Activated CD8-positive, alpha-beta memory T cell treated with anti-CD3 and anti-CD28 coated beads, Interleukin-2, amount 50 U/mL, for 1 hour (primary cell): ENCODE measurements around the gene CCL1.

Source experiments
- DNase-seq: peaks from one replicate; pipeline ENCODE4 v3.0.0-alpha.2; 2020; ENCODE audit errors: extremely low read depth

CCL1 gene

DNA sequence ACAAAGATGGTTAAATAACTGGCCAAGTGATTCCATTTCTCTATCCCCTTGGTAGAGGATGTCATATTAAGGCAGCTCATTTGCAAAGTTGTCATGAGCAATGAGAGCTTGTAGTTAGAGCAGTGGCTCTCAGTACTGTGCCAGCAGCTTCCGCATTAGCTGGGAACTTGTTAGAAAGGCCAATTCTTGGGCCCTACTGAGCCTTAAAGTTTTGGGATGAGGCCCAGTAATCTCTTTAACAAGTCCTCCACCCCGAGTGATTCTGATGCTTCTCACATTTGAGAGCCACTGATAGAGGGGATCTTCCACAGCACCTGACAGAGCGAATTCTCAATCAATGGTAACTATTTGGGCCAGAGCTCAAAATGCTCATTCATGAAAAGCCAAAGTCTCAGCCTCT, 20.2 kb upstream of the CCL1 start:
- no peak for DNase-seq

DNA sequence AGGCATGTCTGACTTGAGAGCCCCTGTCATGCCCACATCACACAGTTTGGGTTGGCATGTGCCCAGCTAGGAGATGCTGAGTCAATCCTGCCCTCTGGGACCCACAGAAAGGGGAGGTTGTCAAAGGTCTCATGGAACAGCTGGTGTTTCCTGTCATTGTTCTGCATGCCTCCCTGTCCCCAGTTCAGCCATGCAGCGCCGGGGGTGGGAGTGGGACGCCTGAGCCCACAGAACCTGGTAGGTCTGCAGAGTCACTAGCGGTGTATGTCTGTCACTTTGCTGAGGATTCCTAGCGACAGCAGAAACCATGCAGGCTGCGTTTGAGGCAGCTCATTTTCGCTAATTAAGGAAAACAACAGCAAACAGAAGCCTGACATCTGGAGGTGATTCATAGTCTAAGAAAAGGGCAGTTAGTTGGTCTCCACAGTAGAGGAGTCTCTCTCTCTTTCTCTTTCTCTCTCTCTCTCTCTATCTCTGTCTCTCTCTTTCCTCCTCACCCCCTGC, 19.6 kb upstream of the CCL1 start:
- no peak for DNase-seq

DNA sequence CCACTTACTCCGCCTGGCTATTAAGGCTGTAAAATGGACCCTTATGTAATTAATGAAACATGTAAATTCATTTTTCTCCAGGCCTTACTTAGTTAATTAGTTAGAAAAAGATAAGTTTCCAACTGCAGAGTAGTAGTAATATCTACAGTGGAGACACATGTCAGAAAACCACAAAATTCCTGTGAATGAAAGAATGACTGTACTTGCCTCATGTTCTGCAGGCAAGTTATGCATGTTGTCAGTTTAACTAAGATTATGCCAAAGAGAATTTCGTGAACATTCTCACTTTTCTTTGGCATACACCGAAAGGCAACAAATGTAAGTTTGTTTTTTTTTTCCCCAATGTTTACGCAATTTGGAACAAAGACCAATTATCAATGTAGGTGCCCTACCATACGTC, 16.8 kb upstream of the CCL1 start:
- DNase-seq, result no peak

DNA sequence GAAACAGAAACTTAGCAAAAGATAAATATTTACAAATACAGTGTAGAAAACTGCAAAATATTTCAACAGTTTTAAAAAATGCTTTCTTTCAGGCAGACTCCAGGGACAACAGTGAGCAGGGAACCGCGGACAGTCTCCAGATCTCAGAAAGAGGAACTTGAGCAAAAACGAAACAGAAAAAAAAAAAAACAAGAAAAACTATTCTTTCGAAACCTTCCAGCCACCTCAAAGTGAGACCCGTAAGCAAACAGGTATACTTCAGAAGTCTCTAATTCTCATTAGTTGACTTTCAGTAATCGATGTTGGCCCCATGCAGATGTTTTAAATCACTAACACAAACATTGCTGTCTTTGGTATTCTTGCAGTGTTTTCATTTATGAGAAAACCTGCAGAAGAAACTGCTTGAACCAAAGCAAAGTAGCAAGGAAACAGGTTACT, 15.7 kb upstream of the CCL1 start:
- no peak for DNase-seq

DNA sequence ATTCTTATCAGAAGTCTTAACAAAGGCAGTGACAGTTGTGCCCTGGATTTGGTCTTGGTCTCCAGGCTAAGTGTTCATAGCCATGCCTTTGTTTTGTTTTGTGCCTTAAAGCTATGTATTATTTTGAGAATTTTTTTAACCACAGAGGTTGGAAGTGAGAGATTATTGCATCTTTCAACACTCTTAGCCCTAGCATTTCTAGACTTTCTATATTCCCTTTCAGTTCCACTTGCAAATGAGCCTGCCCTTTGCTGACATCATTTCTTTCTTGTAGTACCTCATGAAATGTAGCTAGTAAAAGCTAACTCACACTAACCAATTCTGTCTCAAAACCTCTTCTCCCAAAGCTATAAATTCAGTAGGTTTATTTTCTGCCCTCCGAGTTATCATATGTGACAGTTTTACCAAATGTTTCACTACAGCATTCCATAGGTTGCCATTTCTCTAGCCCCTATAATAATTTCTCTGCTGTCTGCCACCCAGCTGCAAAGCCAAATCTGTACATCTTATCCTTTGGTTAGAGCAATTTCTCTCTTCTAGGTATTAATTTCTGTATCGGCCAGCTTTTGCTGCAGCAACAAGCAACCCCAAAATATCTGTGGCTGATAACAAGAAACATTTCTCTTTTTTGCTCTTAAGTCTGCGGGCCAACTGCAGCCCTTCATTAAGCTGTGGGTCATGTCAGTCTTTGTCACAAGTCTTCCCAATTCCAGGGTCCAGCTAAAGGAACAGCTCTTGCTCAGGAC, 14.2 kb upstream of the CCL1 start:
- DNase-seq, result no peak

DNA sequence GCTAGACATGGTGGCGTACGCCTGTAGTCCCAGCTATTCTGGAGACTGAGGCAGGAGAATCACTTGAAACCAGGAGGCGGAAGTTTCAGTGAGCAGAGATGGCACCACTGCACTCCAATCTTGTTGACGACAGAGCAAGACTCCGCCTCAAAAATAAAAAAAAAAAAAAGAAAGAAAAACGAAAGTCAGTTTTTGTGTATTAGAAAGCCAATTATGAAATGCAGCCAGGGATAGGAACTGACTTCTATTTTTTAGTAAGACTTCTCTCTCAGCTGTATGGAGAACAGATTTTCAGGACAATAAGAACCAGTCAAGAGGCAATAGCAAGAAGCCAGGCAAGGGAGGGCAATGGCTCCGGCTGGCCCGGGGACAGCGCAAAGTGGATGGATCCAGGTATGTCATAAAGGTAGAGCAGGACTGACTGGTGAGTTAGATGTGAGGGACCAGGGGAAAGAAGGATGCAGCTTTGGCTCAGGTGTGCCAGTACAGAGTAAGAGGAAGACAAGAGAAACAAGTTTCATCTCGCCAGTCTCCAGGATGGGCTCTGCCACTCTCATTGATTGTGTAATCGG, 12.5 kb upstream of the CCL1 start:
- DNase-seq, result no peak

DNA sequence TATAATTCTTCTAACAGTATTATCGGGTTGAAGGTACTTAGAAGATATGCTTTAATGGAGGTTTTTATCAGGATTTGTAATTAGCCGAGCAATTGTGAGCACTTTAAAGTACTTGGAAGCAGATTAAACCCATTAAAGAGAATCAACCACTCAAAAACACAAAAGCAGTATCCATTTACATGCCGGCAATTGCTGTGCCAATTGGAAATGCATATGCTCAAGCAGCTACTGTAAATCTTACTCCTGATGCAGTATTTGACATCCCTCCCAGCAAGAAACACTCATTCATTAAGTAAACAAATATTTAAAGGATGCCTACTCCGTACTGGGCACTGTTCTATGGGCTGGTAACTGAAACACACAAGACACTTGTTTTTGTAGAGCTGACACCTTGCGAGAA, 11.4 kb upstream of the CCL1 start:
- no peak for DNase-seq

DNA sequence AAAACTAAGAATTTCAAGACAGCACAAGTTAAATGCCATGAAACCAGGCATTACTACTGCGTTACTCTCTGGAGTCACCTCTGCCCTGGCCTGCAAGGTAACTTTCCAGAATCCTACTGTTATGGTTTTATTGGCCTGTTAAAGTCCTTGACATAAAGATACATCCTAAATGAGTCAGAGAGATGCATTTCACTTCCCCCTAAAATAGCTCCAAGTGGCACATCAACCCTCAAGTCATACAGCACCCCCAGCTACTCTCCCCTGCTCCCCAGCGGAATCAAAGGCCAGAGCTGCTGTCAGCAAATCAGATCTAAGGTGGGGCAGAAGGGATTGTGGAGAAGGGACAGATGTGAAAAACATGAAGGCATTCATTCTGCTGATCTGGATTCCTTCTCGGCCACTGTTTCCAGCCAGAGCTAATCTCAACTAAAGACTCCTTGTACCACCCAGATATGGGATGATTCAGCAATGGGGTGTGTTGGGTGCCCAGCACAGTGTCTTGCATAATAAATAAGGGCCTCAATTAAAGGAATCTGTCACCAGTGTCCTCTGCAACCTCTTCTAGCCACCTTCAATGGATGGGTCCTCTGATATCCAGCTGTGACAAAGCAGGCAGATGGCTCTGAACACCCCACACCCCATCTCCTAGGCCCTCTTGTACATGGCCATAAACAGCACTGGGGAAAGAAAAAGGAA, 8.5 kb upstream of the CCL1 start:
- no peak for DNase-seq

DNA sequence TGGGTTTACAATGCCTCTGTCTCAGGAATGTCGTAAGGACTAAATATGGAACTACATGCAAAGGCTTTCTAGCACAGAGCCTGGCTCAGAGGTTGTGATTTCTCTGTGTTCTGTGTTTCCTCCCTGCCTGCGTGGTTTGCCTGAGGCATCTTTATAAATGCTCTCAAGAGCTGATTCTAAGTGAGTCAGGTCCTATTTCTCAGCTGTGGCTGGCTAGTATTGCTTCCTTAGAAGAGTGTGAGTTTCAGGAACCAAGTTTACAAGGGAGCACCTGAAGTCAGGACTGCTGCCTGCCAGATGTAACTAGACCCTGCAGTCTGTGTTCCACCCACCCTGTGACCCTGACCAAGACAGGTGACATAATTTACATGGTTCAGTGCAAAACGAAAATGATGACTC, 8.0 kb upstream of the CCL1 start:
- no peak for DNase-seq

DNA sequence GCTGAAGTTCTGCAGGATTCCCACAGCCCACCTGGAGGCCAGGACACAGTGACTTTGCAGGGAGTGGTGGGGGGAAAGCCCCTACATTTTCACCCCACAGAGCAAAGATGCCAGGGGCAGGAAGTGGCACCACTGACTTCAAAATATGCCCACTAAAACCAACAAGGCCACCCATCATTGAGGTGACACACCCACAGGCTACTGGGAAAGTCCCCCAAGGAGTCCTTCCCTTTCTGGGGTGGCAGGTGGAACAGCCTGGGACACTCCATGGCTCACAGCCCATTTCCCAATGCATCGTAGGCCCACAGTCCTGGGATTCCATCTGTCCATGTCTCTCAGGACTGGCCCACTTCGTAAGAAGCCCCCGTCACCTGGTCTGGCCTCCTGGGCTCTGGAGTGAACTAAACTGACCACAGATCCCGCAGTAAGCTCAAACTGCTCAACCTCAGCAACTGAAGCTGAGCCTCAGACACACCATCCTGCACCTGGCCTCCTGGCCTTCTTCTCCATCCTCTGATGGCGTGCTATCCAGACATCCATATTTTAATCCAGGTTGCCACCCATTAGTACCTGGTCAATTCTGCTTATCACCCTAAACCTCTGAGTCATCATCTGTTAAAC, 7.5 kb upstream of the CCL1 start:
- no peak for DNase-seq

DNA sequence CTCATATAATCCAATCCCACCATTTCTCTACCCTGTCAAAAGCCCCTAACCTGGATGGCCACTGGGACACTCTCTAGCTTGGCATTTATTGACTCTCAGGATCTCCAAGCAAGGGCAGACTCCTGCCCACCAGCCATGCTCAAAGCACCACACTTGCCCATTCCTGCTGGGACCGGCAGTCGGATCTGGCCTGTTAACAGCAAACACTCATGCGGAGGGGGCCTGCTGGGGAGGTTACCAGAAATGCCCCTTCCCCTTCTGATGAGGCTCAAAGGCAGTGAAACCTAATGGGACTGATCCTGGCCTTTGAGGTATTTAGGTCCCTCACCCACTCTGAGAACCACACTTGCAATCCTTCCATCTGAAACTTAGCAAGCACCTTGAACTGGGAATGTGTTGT, 6.5 kb upstream of the CCL1 start:
- DNase-seq, result no peak

DNA sequence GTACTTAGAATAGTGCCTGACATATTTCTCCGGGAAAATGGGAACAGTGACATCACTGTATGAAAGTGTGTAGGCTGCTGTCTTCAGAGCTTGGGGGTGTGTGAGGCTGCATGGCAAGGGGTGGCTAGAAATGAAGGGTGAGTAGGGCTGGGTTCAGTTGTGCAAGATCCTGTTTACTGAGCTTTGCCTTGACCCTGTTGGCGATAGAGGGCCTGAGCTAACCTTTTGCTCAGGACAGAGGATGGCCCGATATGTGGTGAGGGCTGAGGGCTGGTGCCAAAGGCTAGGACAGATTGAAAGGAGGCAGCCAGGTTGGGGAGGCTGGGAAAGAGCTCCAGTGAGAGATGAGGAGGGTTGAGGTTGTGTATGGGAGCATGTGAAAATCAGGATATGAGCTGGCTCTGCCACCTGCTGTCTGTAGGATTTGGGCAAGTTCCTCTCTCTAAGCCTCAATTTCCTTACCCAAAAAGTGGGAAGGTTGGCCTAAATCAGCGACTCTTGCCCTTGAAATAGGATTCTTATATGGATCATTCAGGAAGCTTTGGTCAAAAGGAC, 6.0 kb upstream of the CCL1 start:
- DNase-seq, result no peak

DNA sequence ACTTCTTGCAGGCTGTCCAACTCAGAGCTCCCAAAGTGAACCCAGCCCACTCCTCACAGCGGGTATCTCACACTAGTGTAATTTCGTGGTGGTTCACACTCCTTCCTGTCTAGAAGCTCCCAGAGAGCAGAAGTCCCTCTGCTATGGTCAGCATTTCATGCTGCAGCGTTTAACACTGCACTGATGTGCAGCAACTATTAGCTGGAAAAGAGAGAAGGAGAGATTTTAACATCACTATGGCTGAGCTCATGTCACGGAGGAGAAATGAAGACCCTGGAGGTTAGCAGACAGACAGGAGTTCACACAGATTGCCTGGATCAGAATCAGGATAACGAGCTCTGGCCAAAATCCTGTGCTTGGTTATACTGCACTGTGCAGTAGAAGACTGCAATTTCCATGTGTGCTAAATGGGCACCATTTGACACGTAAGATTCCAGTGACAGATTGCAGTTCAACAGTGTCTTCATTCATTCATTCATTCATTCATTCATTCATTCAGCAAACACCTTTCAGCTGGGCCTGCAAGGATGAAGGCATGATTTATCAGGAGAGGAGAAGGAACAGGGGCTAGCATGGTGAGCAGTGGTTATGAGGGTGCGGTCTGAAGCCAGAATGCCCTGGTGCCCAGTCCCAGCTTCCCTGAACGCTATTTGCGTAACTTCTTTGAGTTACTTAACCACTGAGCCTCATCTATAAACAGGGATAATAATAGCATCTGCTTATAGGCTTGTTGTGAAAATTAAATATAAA, 5.3 kb upstream of the CCL1 start:
- no peak for DNase-seq

DNA sequence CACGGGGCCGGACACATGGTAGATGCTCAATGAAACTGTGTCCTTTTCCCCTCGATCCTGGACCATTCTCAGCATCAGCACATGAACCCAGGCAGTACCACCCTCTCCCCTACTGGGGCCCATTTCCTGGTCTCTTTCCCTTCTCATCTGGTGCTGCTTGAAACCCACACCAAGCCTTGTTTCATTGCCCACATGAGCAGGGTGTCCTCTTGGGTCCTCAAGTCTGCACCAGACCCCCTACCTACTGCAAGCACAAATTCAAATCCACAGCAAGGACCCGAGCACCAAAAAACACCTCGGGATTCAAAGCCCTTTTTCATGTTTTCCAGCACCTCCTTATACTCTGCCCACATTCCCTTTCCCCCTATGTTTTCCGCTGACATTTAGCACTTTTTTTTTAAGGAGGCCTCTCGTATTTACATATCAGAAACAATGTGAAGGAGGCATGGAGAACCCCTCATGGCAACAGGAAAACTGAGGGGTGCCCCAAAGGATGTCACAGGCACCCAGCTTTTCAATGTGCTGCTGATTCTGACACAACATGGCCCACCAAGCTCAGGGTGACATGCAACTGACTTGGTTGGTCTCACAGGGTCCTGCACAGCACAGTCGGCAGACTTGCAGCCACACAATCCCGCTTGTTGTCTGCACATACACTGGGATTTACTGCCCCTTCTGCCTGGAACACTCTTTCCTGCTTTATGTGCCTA, 4.6 kb upstream of the CCL1 start:
- DNase-seq, result no peak

DNA sequence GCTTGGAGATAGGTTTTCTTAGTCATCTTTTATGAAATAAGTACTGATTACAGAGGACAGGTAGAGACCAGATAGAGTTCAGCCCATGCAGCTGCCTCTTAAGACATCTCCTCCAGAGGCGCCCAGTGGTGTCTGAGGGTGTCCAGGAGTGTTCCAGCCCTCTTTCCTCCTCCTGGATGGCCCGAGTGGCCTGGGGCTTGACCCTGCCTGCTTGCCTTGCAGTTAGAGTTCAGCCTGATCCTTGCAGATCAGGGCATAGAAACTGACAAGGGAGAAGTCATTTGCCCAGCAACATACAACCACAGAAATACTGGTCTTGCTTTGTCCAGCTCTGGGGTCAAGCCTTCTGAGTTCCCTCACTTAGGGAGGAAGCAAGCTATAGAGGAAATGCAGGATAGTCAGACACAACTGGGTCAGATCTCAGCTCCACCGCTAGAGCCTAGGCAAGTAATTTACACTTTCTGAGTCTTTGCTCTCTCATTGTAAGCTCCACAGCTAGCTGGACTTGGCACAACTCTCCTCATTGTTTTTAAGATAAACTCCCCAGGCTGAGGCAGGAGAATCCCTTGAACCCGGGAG, 3.6 kb upstream of the CCL1 start:
- no peak for DNase-seq

DNA sequence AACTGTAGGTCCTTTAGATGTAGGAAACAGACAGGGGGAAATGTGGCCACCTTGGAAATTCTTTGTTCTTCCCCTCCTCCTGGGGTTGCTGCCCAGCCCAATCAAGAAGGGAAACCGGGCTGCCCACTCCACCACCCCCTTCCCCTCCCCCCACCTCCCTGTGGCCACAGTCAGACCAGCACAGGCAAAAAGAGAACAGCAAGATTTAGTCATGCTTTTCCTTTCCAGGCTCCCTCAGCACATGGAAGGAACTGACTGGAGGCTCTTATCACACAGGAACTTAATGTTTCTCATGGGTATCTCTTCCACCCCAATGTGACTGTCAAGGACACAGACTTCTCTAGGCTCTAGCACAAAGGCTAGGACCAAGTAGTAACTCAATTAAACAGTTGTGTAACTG, 3.0 kb upstream of the CCL1 start:
- DNase-seq, result no peak

DNA sequence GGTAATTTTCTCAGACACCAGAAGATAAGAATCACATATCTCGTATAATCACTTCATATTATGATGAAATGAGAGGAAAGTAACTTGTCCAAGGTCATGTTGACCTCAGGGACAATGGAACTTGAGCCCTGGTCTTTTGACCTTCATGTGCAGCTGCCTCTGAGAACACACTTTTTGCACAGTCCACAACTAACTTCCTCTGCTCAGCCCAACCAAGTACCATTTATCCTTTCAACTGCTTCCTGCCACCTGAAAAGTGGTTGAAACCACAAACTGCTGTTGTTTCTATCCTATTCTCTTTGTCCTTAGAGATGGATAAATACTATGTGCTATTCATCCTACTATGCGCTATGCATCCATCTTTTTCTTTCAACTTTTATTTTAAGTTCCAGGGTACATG, 2.3 kb upstream of the CCL1 start:
- no peak for DNase-seq

DNA sequence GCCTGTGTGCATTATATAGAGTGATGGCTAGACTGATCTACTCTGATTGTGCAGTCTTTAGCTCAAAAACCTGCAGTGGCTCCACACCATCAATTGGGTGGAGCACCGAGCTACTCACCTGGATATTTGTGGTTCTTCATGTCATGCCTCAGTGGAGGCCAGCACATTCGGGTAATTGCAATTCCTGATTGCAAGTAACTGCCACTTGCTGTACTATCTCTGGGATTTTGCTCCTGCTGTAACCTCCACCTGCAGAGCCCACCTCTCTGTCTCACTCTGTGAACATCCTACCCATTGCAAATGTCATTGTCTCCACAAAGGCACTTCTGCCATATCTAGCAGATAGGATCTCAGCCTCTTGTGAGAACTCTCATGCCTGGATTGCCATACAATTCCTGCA, 1.7 kb upstream of the CCL1 start:
- DNase-seq, result no peak

DNA sequence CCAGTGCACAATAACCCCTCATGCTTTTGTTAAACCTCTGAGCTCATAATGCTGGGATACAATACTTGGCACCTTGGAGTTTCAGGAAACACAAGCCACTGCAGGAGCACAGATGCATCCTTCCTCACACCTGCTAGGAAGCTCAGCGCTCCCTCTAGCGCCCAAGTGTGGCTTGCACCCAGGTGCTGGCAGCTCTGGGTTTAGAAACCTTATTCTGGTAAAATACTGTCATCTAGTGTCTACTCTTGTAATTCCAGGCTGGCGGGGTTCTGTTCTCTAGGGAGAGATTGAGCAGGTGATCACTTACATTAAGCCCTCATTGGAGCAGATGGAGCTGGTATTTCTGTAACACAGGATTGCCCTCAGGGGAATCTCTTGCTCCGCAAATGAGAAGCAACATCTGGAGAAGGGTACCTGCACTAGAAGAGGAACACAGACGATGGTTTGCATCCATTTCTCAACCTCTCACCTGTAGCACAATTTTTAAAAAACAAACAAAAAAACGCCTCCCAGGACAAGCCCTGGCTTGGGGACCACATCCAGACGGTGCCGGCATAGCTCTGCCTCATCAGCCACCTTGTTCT, 1.5 kb downstream of the CCL1 start:
- DNase-seq, result no peak

DNA sequence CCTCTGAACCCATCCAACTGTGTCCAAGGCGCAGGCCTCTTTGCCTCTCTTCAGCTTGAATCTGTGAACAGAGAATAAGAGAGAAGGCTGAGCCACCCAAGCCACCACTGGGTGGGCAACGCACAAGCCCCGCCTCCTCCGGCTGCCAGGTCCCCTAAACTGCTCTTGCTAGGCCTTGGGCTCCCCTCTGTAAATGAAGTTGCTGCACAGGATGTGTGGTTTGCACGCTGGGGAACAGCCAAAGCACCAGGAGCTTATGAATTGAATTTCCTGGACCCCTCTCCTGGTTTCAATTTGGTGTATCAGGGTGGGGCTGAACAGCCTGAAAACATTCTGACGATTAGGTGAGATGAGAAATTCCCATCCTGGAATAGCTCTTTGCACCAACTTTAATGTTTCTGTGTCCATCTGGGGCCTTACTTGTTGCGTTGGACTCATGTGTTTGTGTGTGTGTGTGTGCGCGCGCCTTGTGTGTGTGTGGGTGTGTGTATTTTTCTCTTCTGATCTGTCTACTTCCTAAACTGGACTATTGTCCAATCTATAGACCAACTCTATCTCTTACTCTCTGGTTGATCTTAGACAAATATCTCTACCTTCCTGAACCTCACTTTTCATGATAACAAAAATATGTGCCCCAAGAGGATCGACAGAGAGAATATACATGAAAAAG, 2.3 kb downstream of the CCL1 start:
- no peak for DNase-seq
